Measurements from ENCODE around the gene DMD.

The DMD gene

GRCh38 chrX:33211356-33212260 lies at the start of gene DMD:
Gene DMD, minus strand, starts transcription at chrX:33211549. Its CDS starts 237 bp downstream, at chrX:33211312.
- no peak within 1 kb of the TSS for H3K27ac ChIP-seq
- no peak for TF ChIP-seq ZFX (IDR thresholded peaks at IDR 0.05)
- TF ChIP-seq CTCF (conservative IDR thresholded peaks at IDR 0.05), result no peak

DNA sequence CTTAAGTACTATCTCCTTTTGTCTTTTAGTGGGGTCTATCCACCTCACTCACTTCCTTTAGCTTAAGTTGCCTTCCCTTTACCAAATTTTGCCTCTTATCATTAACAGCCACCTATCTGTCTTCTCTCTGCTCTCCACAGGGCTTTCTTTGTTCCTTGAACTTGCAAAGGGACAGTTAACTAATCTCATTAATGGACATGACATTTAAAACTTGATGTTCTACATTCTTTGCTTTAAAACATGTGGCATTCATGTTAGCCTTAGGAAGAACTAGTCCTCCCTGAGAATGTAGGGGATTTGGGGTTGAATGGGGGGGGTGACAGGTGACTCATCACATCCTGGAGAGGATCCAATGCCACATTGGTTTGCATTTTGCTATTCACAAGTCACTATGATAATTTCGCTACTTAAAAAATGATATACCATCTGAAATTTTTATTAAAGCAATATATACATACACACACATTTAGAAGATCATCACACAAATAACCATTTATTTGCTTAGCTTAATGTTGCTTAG lies 41.0 kb upstream of the DMD start:
- H3K27ac ChIP-seq, result no peak overlapping the region
- TF ChIP-seq ZFX (IDR thresholded peaks at IDR 0.05) (no peak), CTCF (conservative IDR thresholded peaks at IDR 0.05) (no peak)

GRCh38 chrX:33218819-33219218 lies 7.5 kb upstream of the DMD start:
- no peak overlapping the region for H3K27ac ChIP-seq
- TF ChIP-seq ZFX (IDR thresholded peaks at IDR 0.05) (no peak), CTCF (conservative IDR thresholded peaks at IDR 0.05) (no peak)

DNA sequence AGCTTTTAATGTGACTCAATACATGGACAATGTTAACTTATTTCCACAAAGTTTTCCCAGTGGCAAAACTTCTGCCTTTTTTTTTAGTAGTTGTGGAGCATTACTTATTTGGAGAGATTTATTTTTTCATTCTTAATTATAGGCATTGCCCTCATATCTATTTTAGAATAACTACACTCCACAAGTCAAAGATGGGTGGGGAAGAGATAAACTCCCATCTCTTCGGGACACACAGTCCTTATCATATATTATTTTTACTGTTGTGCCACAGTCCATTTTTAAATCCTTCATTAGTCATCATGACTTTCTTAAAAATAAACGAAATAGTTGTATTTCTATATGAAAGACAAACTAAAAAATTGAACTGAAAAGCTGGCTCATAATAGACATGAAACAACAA lies 1.2 kb downstream of the DMD start:
- TF ChIP-seq CTCF (conservative IDR thresholded peaks at IDR 0.05) (no peak), ZFX (IDR thresholded peaks at IDR 0.05) (no peak)
- no peak overlapping the region for H3K27ac ChIP-seq

- no peak for TF ChIP-seq ZFX (IDR thresholded peaks at IDR 0.05)
- no peak overlapping the region for H3K27ac ChIP-seq
These were observed 4.3 kb downstream of the DMD start for GRCh38 chrX:33207056-33207455.

GRCh38 chrX:33205321-33205720 lies 6.0 kb downstream of the DMD start:
- H3K27ac ChIP-seq, result no peak overlapping the region
- no peak for TF ChIP-seq ZFX (IDR thresholded peaks at IDR 0.05)

DNA sequence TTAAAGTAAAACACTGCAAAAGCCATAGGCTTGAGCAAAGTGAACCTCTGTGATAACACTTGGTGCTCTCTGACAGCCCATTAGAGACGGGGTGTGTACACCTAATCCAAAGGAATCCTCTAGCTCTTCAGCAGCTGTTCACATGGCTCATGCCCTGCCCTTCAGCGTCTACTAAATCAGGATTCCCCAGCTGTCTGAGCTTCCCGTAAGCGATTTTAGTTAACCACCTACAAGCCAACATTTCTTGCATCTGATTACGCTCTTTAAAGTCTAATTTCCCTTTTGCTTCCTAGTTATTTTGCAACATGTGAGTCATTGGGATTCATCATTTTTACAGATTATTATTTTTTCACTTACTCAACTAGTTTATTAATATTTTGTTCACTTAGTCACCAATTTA lies 6.5 kb downstream of the DMD start:
- H3K27ac ChIP-seq, result no peak overlapping the region
- no peak for TF ChIP-seq CTCF (conservative IDR thresholded peaks at IDR 0.05)
- no peak for TF ChIP-seq ZFX (IDR thresholded peaks at IDR 0.05)

DNA sequence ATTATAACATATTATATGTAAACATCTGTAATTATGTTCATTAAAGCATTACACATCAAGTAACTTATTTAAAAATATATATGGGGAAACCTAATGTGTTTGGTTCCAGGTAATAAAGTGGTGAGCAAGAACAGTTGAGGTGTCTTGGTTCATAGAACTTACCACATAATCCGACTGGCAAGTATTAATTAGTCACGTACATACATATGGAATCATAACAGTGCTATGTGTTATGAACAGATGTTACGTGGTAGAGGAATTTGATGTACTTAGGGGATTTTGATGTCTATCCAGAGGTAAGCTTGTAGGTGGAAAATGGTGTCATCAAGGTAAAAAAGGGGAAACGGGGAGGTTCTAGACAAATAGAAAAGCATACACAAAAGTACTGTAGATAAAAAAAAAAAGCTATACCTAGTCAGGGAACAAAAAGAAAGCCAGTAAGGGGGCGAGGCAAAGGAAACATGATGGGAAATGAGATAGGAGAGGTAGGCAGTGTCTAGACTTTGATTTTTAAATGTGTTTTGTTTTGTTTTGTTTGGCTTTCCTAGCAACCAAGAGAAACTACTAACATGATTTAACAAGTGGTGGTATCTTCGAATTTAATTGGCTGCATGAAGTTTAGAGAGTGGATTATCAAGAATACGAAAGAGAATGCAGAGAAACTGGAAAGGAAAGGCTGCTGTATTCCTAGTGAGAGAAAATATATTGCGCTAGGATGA lies 12.6 kb downstream of the DMD start:
- no peak overlapping the region for H3K27ac ChIP-seq
- TF ChIP-seq CTCF (conservative IDR thresholded peaks at IDR 0.05), result no peak
- no peak for TF ChIP-seq ZFX (IDR thresholded peaks at IDR 0.05)

Data from C4-2B (cell line).